ENCODE data around the gene PIEZO1.

PIEZO1 gene

GRCh38 chr16:88752386-88753002 is 32.5 kb downstream of the PIEZO1 start:
- Mint-ChIP-seq H3K4me3 (no peak overlapping the region), H3K27ac (no peak overlapping the region), H3K27me3 (ENCODE audit: low read depth, poor library complexity) (peaks cover 14% of the 10 kb centered on the region), H3K36me3 (ENCODE audit: low read depth) (no peaks in the 10 kb centered on the region), H3K4me1 (peaks cover 4% of the 10 kb centered on the region), H3K9me3 (no peaks in the 10 kb centered on the region)
- TF ChIP-seq, protein P1, sequence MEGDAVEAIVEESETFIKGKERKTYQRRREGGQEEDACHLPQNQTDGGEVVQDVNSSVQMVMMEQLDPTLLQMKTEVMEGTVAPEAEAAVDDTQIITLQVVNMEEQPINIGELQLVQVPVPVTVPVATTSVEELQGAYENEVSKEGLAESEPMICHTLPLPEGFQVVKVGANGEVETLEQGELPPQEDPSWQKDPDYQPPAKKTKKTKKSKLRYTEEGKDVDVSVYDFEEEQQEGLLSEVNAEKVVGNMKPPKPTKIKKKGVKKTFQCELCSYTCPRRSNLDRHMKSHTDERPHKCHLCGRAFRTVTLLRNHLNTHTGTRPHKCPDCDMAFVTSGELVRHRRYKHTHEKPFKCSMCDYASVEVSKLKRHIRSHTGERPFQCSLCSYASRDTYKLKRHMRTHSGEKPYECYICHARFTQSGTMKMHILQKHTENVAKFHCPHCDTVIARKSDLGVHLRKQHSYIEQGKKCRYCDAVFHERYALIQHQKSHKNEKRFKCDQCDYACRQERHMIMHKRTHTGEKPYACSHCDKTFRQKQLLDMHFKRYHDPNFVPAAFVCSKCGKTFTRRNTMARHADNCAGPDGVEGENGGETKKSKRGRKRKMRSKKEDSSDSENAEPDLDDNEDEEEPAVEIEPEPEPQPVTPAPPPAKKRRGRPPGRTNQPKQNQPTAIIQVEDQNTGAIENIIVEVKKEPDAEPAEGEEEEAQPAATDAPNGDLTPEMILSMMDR (IDR thresholded peaks at IDR 0.05) = no peak
- no peak for DNase-seq

DNA sequence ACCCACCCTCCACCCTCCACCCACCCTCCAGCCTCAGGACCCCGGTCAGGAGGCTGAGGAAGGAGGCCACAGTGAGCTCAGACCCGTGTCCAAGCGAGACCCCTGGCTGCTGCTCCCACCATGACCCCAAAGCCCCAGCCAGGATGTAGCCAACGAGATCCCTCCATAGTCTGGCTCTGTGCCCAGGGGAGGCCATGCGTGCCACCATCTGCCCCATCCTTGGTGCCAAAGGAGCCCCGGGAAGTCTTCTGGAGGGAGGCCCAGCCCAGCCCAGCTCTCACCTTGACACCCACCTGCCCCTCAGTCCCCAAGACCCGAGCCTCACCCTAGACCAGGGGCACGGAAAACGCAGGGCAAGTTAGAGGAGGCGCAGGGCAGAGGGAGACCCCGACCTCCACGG is 34.2 kb downstream of the PIEZO1 start:
- Mint-ChIP-seq H3K27ac (no peak overlapping the region), H3K4me1 (peaks cover 4% of the 10 kb centered on the region), H3K27me3 (ENCODE audit: low read depth, poor library complexity) (peaks cover 4% of the 10 kb centered on the region), H3K36me3 (ENCODE audit: low read depth) (no peaks in the 10 kb centered on the region), H3K9me3 (no peaks in the 10 kb centered on the region), H3K4me3 (no peak overlapping the region)
- no peak for DNase-seq
- TF ChIP-seq, protein P1 (IDR thresholded peaks at IDR 0.05) = no peak

GRCh38 chr16:88749358-88749757 is 35.7 kb downstream of the PIEZO1 start:
- Mint-ChIP-seq H3K9me3 (no peaks in the 10 kb centered on the region), H3K4me3 (no peak overlapping the region), H3K27ac (no peak overlapping the region), H3K27me3 (ENCODE audit: low read depth, poor library complexity) (peaks cover 4% of the 10 kb centered on the region), H3K36me3 (ENCODE audit: low read depth) (no peaks in the 10 kb centered on the region), H3K4me1 (no peaks in the 10 kb centered on the region)
- TF ChIP-seq, protein P1 (IDR thresholded peaks at IDR 0.05) = no peak
- DNase-seq = no peak

- no peak overlapping the region for H3K4me3 Mint-ChIP-seq
- H3K36me3 Mint-ChIP-seq (ENCODE audit: low read depth) = no peaks in the 10 kb centered on the region
- TF ChIP-seq, protein P1 (IDR thresholded peaks at IDR 0.05) = no peak
- no peaks in the 10 kb centered on the region for H3K9me3 Mint-ChIP-seq
- H3K27ac Mint-ChIP-seq = no peak overlapping the region
- DNase-seq = no peak
- peaks cover 4% of the 10 kb centered on the region for H3K27me3 Mint-ChIP-seq (ENCODE audit: low read depth, poor library complexity)
- peaks cover 4% of the 10 kb centered on the region for H3K4me1 Mint-ChIP-seq
Measured at GRCh38 chr16:88748364-88748763, 36.7 kb downstream of the PIEZO1 start.

GRCh38 chr16:88747588-88748301 is 37.3 kb downstream of the PIEZO1 start:
- peaks cover 4% of the 10 kb centered on the region for H3K27me3 Mint-ChIP-seq (ENCODE audit: low read depth, poor library complexity)
- H3K9me3 Mint-ChIP-seq = no peaks in the 10 kb centered on the region
- TF ChIP-seq, protein P1 (IDR thresholded peaks at IDR 0.05) = no peak
- peaks cover 4% of the 10 kb centered on the region for H3K4me1 Mint-ChIP-seq
- no peak for DNase-seq
- no peaks in the 10 kb centered on the region for H3K36me3 Mint-ChIP-seq (ENCODE audit: low read depth)
- no peak overlapping the region for H3K27ac Mint-ChIP-seq
- H3K4me3 Mint-ChIP-seq = no peak overlapping the region

GRCh38 chr16:88746506-88746905 is 38.5 kb downstream of the PIEZO1 start:
- TF ChIP-seq, protein P1 (IDR thresholded peaks at IDR 0.05) = no peak
- H3K36me3 Mint-ChIP-seq (ENCODE audit: low read depth) = no peaks in the 10 kb centered on the region
- no peaks in the 10 kb centered on the region for H3K9me3 Mint-ChIP-seq
- no peak for DNase-seq
- H3K4me1 Mint-ChIP-seq = peaks cover 4% of the 10 kb centered on the region
- no peak overlapping the region for H3K27ac Mint-ChIP-seq
- peaks cover 4% of the 10 kb centered on the region for H3K27me3 Mint-ChIP-seq (ENCODE audit: low read depth, poor library complexity)
- no peak overlapping the region for H3K4me3 Mint-ChIP-seq
